RWPE2 (cell line): Measurements from ENCODE around the gene UXS1.
A peak's percentile ranks its signal among the peaks of the same experiment; 100 is the strongest.

Experiments used
- ATAC-seq: fragments of 200-7000 bp; cut with Tn5 transposase; 3 replicates; pipeline ENCODE4 v1.9.1; 2021; ENCODE audit warnings: low read depth
- DNase-seq: peaks from one replicate; pipeline ENCODE4 v3.0.0-alpha.2; 2020; ENCODE audit warnings: low spot score
- H3K27ac ChIP-seq: fragments of 450-650 bp; 2 replicates; pipeline ENCODE4 v1.5.1; 2017; ENCODE audit warnings: mild to moderate bottlenecking; ENCODE audit not compliant: poor library complexity, severe bottlenecking
- H3K27me3 ChIP-seq: fragments of 250-450 bp; sonication (Bioruptor Pico); 2 replicates; pipeline ENCODE4 v1.5.1; 2021; ENCODE audit warnings: mild to moderate bottlenecking, moderate library complexity; ENCODE audit not compliant: insufficient read depth, poor library complexity, severe bottlenecking
- H3K36me3 ChIP-seq: fragments of 250-450 bp; sonication (Bioruptor Pico); 2 replicates; pipeline ENCODE4 v1.5.1; 2020; ENCODE audit warnings: low read depth, mild to moderate bottlenecking, moderate library complexity
- H3K4me1 ChIP-seq: fragments of 250-450 bp; sonication (Bioruptor Pico); 2 replicates; pipeline ENCODE4 v1.5.1; 2021; ENCODE audit warnings: mild to moderate bottlenecking, moderate library complexity; ENCODE audit not compliant: insufficient read depth, poor library complexity, severe bottlenecking
- H3K4me3 ChIP-seq: fragments of 250-450 bp; sonication (Bioruptor Pico); 2 replicates; pipeline ENCODE4 v1.5.1; 2021; ENCODE audit warnings: mild to moderate bottlenecking, moderate library complexity; ENCODE audit not compliant: severe bottlenecking
- H3K9me3 ChIP-seq: fragments of 250-450 bp; sonication (Bioruptor Pico); 2 replicates; pipeline ENCODE4 v1.5.1; 2021; ENCODE audit warnings: mild to moderate bottlenecking, moderate library complexity; ENCODE audit not compliant: severe bottlenecking
- TF ChIP-seq, protein P1 (sequence below): fragments of 450-650 bp; IDR thresholded peaks from one replicate; pipeline ENCODE4 v1.5.1; 2017; ENCODE audit warnings: mild to moderate bottlenecking, moderate library complexity; ENCODE audit not compliant: poor library complexity, severe bottlenecking

UXS1 gene

DNA sequence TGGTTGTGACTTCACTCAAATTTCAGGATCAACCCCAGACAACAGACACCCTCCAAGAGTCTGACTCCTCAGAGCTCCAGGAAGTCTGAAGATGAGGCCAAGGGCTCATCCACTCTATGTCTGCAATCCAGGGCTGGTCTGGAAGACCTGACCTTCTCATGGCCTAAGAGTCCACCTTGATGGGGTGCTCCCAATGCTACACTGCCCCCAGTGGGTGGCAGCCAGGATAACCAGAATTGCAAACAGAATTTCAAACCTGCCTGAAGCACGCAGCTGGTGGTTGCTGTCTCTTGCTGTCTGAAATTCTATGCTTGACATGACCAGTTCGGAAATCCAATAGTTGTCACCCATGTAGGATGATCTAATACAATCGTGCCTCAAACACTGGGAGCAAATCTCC is 96.0 kb downstream of the UXS1 start:
- H3K27me3 ChIP-seq: no peaks in the 10 kb centered on the region
- TF ChIP-seq, protein P1, sequence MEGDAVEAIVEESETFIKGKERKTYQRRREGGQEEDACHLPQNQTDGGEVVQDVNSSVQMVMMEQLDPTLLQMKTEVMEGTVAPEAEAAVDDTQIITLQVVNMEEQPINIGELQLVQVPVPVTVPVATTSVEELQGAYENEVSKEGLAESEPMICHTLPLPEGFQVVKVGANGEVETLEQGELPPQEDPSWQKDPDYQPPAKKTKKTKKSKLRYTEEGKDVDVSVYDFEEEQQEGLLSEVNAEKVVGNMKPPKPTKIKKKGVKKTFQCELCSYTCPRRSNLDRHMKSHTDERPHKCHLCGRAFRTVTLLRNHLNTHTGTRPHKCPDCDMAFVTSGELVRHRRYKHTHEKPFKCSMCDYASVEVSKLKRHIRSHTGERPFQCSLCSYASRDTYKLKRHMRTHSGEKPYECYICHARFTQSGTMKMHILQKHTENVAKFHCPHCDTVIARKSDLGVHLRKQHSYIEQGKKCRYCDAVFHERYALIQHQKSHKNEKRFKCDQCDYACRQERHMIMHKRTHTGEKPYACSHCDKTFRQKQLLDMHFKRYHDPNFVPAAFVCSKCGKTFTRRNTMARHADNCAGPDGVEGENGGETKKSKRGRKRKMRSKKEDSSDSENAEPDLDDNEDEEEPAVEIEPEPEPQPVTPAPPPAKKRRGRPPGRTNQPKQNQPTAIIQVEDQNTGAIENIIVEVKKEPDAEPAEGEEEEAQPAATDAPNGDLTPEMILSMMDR: peak; percentile 27
- H3K27ac ChIP-seq: no peak overlapping the region
- no peaks in the 10 kb centered on the region for H3K4me1 ChIP-seq
- no peaks in the 10 kb centered on the region for H3K9me3 ChIP-seq
- ATAC-seq: no peak
- DNase-seq: no peak
- H3K36me3 ChIP-seq: 0 out of 2 replicates have a peak, but pooled peaks cover 6% of the 10 kb centered on the region
- H3K4me3 ChIP-seq: no peak overlapping the region

DNA sequence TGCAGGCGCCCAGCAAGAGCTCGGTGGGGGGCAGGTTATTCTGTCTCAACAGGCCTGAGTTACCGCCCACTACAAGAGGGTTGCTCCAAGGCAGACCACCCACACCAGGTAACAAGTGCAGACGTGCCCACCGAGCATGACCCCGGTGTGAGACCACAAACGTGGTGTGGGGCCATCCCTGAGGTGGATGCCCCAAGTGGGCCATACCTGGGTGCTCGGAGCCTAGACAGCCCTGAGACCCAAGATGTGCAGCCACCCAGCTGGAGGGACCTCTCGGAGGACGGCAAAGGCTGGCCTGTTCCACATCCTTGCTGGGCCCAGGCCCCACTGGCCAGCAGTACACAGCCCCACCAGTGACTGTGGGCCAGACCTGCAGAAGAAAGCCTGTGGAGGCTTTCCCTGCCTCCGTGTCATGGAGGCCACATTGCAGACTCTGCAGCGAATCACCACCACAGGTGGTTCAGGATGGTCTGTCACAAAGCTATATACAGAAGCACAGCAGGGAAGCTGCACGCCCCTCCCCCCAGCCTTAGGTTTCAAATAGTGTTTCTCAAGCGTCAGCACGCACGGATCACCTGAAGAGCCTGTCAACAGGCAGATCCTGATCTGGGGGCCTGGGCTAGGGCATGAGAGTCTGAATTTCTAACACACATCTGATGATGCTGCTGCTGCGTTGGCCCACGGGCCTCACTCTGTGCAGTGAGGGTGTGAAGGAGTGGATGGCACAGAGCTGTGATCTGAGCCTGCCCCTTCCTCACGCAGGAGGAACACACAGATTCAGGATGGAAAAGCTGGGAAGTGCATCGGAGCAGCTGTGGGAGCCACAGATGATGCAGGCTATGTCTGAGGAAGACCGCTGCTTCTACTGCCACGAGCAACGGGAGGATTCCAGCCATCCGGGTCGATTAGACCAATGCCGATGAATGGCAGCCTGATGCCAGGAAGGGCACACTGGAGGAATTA is 96.8 kb downstream of the UXS1 start:
- TF ChIP-seq, protein P1: no peak
- Histone ChIP-seq H3K4me3 (no peak overlapping the region), H3K36me3 (0 out of 2 replicates have a peak, but pooled peaks cover 9% of the 10 kb centered on the region), H3K27me3 (no peaks in the 10 kb centered on the region), H3K27ac (no peak overlapping the region), H3K9me3 (no peaks in the 10 kb centered on the region), H3K4me1 (no peaks in the 10 kb centered on the region)
- ATAC-seq: no peak
- no peak for DNase-seq

DNA sequence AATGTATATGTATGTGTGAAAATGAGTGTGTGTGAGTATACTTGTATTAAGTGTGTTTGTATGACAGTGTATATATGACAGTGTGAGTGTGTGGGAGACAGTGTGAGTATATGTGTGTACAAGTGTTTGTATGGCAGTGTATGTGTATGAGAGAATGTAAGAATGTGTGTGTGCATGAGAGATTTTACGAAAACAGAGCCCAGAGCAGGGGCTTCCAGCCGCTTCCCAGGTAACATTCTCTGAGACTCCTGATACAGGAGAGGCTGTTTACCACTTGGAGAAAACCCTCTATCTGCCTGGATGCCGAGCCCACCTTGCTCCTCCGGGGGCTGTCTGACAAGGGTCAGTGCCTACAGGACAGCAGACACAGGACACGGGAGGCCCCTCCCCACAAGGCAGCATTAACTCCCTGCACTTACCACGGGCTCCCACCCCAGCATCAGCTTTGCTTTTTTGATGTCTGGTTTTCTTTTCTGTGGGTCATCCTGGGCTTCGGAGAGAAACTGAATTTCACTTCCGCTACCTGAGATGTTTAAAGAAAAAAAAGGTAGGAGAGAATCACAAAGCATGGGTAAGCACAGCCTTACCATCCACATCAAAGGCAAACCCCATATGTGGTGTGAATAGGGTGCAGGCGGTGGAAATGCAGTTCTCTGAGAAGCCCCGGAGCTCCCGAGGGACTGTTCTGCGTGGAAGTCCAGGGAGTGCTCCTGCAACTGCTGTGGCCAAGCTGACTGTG is 97.6 kb downstream of the UXS1 start:
- 0 out of 2 replicates have a peak, but pooled peaks cover 9% of the 10 kb centered on the region for H3K36me3 ChIP-seq
- no peak for DNase-seq
- no peaks in the 10 kb centered on the region for H3K4me1 ChIP-seq
- no peaks in the 10 kb centered on the region for H3K9me3 ChIP-seq
- TF ChIP-seq, protein P1: no peak
- H3K27me3 ChIP-seq: no peaks in the 10 kb centered on the region
- no peak overlapping the region for H3K4me3 ChIP-seq
- ATAC-seq: no peak
- H3K27ac ChIP-seq: no peak overlapping the region

DNA sequence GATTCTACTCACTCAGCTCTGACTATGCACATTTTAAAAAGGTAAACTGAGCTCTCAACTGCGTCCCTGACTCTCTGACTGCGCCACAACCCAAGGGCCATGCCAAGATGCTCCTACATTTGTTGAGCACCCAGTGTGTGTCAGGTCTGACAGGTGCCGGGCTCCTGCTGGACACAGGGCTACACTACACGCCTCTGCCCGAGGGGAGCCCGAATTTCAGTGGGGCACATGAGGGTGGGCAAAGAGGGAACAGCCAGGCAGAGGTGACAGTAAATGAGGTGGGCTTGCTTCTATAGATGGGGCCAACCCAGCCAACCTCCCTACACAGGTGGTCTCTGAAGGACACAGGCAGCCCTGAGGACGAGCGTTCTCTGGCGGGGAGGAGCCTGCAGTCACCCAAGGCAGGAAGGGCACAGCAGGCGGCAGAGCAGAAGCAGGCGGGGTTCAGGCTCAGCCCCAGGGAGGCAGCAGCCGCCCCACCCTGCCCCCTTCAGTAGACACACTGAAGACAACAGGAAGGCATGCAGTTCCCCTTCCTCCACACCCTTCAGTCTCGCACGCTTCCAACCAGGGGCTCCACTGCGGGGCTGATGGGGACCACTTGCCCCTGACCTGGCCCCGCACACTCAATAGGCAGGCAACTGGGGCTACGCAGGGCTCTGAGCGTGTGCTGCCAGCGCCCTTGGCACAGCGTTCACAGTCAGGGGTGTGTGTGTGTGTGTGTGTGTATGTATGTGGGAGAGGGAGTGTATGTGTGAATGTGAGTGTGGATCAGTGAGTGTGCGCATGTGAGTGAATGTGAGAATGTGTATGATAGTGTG is 98.4 kb downstream of the UXS1 start:
- Histone ChIP-seq H3K36me3 (0 out of 2 replicates have a peak, but pooled peaks cover 9% of the 10 kb centered on the region), H3K9me3 (no peaks in the 10 kb centered on the region), H3K27me3 (no peaks in the 10 kb centered on the region), H3K4me3 (no peak overlapping the region), H3K4me1 (no peaks in the 10 kb centered on the region), H3K27ac (no peak overlapping the region)
- no peak for DNase-seq
- TF ChIP-seq, protein P1: no peak
- no peak for ATAC-seq
